ENCODE measurements around the gene ARL17B.
A peak's percentile ranks its signal among the peaks of the same experiment; 100 is the strongest.
"Not testable (repeated sequence)": the region's sequence is repeated elsewhere in the genome, so short reads cannot be mapped to it uniquely, and the experiment has no call there.

Gene ARL17B

DNA sequence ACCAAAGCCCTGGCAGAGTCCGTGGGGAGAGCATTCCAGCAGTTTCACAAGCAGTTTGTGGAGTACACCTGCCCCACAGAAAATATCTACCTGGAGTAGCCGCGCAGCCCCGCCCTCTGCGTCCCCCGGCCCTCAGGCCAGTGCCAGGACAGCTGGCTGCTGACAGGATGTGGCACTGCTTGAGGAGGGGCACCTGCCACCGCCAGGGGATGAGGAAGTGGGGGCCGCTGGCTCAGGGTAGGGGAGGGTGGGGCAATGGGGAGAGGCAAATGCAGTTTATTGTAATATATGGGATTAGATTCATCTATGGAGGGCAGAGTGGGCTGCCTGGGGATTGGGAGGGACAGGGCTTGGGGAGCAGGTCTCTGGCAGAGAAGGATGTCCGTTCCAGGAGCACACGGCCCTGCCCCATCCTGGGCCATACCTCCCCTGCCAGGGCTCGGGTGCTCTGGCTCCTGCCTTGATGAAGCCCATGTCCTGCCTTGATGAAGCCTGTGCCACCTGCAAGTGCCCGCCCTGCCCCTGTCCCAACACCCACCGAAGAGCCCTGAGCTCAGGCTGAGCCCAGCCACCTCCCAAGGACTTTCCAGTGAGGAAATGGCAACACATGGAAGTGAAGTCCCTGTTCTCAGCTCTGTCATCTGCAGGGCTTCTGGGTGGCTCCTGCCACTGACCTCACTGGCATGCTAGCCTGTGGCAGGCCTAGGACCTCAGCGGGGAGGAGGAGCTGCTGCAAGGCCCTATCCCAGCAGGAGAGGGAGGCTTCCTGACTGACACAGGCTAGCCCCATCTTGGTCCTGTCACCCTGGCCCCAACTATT, 116.4 kb downstream of the ARL17B start:
- not testable (repeated sequence) for DNase-seq

DNA sequence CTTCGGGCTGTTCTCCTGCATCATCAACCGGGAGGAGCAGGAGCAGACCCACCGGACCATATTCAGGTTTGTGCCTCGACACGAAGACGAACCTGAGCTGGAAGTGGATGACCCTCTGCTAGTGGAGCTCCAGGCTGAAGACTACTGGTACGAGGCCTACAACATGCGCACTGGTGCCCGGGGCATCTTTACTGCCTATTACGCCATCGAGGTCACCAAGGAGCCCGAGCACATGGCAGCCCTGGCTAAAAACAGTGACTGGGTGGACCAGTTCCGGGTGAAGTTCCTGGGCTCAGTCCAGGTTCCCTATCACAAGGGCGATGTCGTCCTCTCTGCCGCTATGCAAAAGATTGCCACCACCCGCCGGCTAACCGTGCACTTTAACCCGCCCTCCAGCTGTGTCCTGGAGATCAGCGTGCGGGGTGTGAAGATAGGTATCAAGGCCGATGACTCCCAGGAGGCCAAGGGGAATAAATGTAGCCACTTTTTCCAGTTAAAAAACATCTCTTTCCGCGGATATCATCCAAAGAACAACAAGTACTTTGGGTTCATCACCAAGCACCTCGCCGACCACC, 117.1 kb downstream of the ARL17B start:
- not testable (repeated sequence) for DNase-seq

DNA sequence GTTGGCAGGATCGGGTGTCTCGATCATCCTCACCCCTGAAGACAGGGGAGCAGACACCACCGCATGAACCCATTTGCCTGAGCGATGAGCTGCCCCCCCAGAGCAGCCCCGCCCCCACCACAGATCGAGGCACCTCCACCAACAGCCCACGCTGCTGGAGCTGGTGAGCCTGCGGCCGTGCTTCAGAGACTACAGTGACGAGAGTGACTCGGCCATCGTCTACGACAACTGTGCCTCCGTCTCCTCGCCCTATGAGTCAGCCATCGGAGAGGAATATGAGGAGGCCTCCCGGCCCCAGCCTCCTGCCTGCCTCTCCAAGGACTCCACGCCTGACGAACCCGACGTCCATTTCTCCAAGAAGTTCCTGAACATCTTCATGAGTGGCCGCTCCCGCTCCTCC, 117.6 kb downstream of the ARL17B start:
- not testable (repeated sequence) for DNase-seq

DNA sequence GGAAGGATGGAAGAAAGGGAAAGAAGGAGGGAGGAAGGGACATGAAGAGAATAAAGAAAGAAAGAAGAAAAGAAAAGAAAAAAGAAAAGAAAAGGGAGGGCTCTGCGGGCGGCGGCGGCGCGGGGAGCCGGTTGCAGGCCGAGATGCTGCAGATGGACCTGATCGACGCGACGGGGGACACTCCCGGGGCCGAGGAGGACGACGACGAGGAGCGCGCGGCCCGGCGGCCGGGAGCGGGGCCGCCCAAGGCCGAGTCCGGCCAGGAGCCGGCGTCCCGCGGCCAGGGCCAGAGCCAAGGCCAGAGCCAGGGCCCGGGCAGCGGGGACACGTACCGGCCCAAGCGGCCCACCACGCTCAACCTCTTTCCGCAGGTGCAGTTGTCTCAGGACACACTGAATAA, 118.1 kb downstream of the ARL17B start:
- not testable (repeated sequence) for DNase-seq

DNA sequence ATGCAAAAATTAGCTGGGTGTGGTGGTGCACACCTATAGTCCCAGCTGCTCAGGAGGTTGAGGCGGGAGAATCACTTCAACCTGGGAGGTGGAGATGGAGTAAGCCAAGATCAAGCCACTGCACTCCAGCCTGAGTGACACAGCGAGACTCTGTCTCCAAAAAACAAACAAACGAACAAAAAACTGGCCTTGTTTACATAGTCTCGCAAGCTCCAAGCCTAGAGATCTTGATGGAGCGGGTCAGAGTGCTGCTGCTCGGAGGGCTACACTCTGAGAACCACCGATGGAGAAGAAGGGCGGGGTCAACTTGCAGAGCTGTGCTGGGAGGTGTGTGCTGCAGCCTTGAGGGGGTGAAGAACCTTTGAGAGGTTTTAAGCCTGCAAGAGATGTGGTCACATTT, 130.2 kb downstream of the ARL17B start:
- DNase-seq, result not testable (repeated sequence)

DNA sequence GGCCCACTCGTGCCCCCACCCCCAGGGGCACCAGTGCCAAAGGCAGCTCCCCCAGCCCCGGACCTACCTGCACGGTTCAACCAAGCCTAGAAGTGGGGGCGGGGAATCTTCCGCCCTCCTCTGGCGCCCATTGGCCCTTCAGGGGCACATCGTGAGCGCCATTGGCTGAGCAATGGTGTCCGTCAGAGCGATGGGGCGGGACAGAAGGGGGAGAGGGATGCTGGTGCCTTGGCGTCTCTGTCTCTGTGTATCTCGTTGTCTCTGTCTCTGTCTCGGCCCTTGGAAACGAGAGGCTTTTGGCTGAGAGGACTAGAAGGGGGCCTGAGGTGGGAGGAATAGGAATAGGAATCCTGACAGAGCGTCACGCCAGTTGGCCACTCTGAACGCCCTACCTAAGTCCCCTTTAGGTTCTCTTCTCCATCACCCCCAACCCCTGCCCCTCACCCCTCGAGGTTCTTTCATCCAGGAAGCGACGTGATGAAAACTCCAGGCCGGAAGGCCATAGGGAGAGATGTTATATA, 136.2 kb downstream of the ARL17B start:
- peak; percentile 94 for DNase-seq

DNA sequence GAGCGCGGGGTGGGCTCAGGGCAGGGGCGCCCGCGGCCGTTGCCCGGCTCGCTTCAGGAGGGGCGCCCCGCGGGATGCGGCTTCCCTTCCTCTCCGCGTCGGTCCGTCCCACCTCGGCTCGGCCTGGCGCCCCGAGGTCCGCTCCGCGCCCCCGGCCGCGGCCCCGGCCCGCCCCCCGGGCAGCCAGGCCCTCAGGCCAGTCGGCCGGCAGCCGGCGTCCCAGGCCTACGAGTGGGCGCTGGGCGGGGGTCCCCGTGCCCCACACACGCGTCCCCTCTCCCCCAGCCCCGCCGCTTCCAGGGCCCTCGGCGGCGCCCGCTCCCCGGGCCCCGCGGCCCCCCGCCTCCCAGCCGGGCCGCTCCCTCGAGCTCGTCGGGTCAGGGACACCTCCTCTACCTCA, 136.7 kb downstream of the ARL17B start:
- DNase-seq, result peak; percentile 18
